ENCODE measurements around the gene OPCML.

- no peak for TF ChIP-seq CTCF (IDR thresholded peaks at IDR 0.05; ENCODE audit: low read length)
- no peak for TF ChIP-seq EZH2 (IDR thresholded peaks at IDR 0.05; ENCODE audit: borderline replicate concordance, low read length)
These were observed 589.5 kb downstream of the OPCML start for GRCh38 chr11:132942611-132943356.

Data from OCI-LY1 (cell line).